ENCODE data around the gene CCHCR1. TPM values are rescaled to one million over a fixed set of nuclear protein-coding genes. Genes with fewer than 3 reads are reported as not detected.
"Not testable (repeated sequence)": the region's sequence is repeated elsewhere in the genome, so short reads cannot be mapped to it uniquely, and the experiment has no call there.

Gene CCHCR1
- total RNA-seq, 2 experiments from 2014 or later, result 40.0 to 44.5 TPM

GRCh38 chr6:31194061-31194834, 36.6 kb upstream of the CCHCR1 start:
- H3K9me3 Mint-ChIP-seq, result no peaks in the 10 kb centered on the region
- DNase-seq, result no peak
- H3K4me3 Mint-ChIP-seq, result no peak overlapping the region
- CTCF ChIA-PET, result interaction anchor here (1.1 to 6.1 kb wide), 3 partner anchors 86 to 249 kb away, joined by 3 to 117 read pairs (median 3); no protein-coding TSS in a partner anchor
- peaks cover 28% of the 10 kb centered on the region for H3K4me1 Mint-ChIP-seq (ENCODE audit: low read depth)
- no peak overlapping the region for H3K27ac Mint-ChIP-seq
- intact Hi-C loops (cut with micrococcal nuclease), result no loop called here
- H3K36me3 Mint-ChIP-seq (ENCODE audit: low read depth), result peaks cover 8% of the 10 kb centered on the region
- no peaks in the 10 kb centered on the region for H3K27me3 Mint-ChIP-seq (ENCODE audit: low read depth)

DNA sequence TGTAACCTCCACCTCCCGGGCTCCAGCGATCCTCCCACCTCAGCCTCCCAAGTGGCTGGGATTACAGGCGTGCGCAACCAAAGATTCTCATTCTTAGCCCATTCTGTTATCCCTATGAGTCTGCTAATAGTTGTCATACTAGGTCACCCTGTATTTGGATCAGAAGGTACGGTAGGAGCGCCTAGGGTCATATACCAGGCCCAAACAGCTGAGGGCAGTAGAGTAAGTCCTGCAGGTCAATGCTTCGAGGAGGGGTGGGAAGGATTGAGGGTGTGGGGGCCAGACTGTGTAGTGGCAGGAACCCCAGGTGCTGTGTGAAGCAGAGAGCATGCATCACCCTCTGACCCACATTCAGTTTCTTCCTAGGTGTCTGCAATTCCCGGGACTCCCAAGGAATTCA, 35.6 kb upstream of the CCHCR1 start:
- Mint-ChIP-seq H3K4me1 (ENCODE audit: low read depth) (peaks cover 22% of the 10 kb centered on the region), H3K27me3 (ENCODE audit: low read depth) (no peaks in the 10 kb centered on the region), H3K27ac (no peak overlapping the region), H3K9me3 (no peaks in the 10 kb centered on the region), H3K36me3 (ENCODE audit: low read depth) (peaks cover 1% of the 10 kb centered on the region), H3K4me3 (no peak overlapping the region)
- no peak for DNase-seq
- CTCF ChIA-PET, result interaction anchor here (0.6 to 6.1 kb wide), 7 partner anchors 30 to 176 kb away, joined by 3 to 117 read pairs (median 4); partner anchors contain the start of gene PSORS1C2
- intact Hi-C loops (cut with micrococcal nuclease), result no loop called here

DNA sequence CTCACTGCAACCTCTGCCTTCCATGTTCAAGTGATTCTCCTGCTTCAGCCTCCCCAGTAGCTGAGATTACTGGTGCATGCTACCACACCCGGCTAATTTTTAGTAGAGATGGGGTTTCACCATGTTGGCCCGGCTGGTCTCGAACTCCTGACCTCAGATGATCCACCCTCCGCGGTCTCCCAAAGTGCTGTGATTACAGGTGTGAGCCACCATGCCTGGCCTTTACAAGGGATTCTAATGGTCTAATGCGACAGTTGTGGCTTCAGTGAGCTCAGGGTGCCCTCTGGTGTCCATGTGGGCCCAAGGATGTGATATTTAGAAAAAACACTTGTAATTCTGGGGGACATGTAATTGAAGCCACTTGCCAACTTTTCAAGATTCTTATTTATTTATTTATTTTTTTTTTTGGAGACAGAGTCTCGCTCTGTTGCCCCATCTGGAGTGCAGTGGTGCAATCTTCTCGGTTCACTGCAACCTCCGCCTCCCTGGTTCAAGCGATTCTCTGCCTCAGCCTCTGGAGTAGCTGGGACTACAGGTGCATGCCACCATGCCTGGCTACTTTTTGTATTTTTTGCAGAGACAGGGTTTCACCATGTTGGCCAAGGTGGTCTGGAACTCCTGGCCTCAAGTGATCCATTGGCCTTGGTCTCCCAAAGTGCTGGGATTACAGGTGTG, 35.0 kb upstream of the CCHCR1 start:
- not testable (repeated sequence) for H3K9me3 Mint-ChIP-seq; H3K36me3 Mint-ChIP-seq (ENCODE audit: low read depth); H3K4me3 Mint-ChIP-seq; H3K27me3 Mint-ChIP-seq (ENCODE audit: low read depth); H3K27ac Mint-ChIP-seq
- intact Hi-C loops (cut with micrococcal nuclease), result loop anchor here (1.0 kb wide), 2 partner anchors 34 to 55 kb away; partner anchors contain the start of gene TCF19
- peak; percentile 83 for DNase-seq
- peaks cover 22% of the 10 kb centered on the region for H3K4me1 Mint-ChIP-seq (ENCODE audit: low read depth)
- CTCF ChIA-PET, result interaction anchor here (0.6 to 2.0 kb wide), 14 partner anchors 30 to 1673 kb away, joined by 3 to 15 read pairs (median 3); partner anchors contain the start of gene PSORS1C2

- H3K4me3 Mint-ChIP-seq, result no peak overlapping the region
- peaks cover 8% of the 10 kb centered on the region for H3K4me1 Mint-ChIP-seq (ENCODE audit: low read depth)
- H3K27me3 Mint-ChIP-seq (ENCODE audit: low read depth), result no peaks in the 10 kb centered on the region
- H3K36me3 Mint-ChIP-seq (ENCODE audit: low read depth), result no peaks in the 10 kb centered on the region
- no peaks in the 10 kb centered on the region for H3K9me3 Mint-ChIP-seq
- CTCF ChIA-PET, result interaction anchor here (0.6 to 1.1 kb wide), 2 partner anchors 61 to 131 kb away, joined by 3 read pairs; no protein-coding TSS in a partner anchor
- no peak for DNase-seq
- no peak overlapping the region for H3K27ac Mint-ChIP-seq
- intact Hi-C loops (cut with micrococcal nuclease), result no loop called here
These were observed 32.9 kb upstream of the CCHCR1 start for GRCh38 chr6:31190488-31190887.

GRCh38 chr6:31189223-31189622, 31.6 kb upstream of the CCHCR1 start:
- CTCF ChIA-PET, H3K27ac Mint-ChIP-seq: not testable (repeated sequence)

DNA sequence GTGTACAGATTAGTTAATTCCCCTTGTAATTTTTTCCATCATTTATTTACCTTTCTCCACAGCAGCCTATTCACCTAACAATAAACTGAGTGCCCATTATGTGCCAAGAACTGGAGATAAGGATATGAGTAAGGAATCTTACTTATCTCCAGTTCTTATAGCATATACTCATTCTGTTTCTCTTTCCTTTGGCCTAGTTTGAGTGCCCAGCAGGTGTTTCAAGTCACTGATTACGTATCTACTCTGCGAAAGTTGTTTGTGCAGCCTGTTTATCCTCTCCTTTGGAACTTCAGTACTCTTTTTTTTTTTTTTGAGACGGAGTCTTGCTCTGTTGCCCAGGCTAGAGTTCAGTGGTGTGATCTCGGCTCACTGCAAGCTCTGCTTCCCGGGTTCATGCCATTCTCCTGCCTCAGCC, 30.2 kb upstream of the CCHCR1 start:
- no peaks in the 10 kb centered on the region for H3K9me3 Mint-ChIP-seq
- H3K36me3 Mint-ChIP-seq (ENCODE audit: low read depth), result no peaks in the 10 kb centered on the region
- intact Hi-C loops (cut with micrococcal nuclease), result no loop called here
- no peak overlapping the region for H3K27ac Mint-ChIP-seq
- no peak overlapping the region for H3K4me3 Mint-ChIP-seq
- CTCF ChIA-PET, result interaction anchor here (1.0 kb wide), 1 partner anchor 9 kb away, joined by 3 read pairs; no protein-coding TSS in a partner anchor
- no peak for DNase-seq
- H3K27me3 Mint-ChIP-seq (ENCODE audit: low read depth), result no peaks in the 10 kb centered on the region
- H3K4me1 Mint-ChIP-seq (ENCODE audit: low read depth), result no peaks in the 10 kb centered on the region

More at GRCh38 chr6:31189223-31189622, 31.6 kb upstream of the CCHCR1 start:
- H3K4me3 Mint-ChIP-seq; H3K27me3 Mint-ChIP-seq (ENCODE audit: low read depth); DNase-seq; intact Hi-C loops (cut with micrococcal nuclease); H3K36me3 Mint-ChIP-seq (ENCODE audit: low read depth); H3K9me3 Mint-ChIP-seq; H3K4me1 Mint-ChIP-seq (ENCODE audit: low read depth): not testable (repeated sequence)

GRCh38 chr6:31186052-31186734, 28.6 kb upstream of the CCHCR1 start:
- no peak for DNase-seq
- CTCF ChIA-PET, result no interaction called here
- H3K27me3 Mint-ChIP-seq (ENCODE audit: low read depth), result no peaks in the 10 kb centered on the region
- intact Hi-C loops (cut with micrococcal nuclease), result no loop called here
- H3K27ac Mint-ChIP-seq, result no peak overlapping the region
- H3K4me1 Mint-ChIP-seq (ENCODE audit: low read depth), result no peaks in the 10 kb centered on the region
- no peaks in the 10 kb centered on the region for H3K36me3 Mint-ChIP-seq (ENCODE audit: low read depth)
- no peak overlapping the region for H3K4me3 Mint-ChIP-seq
- no peaks in the 10 kb centered on the region for H3K9me3 Mint-ChIP-seq

DNA sequence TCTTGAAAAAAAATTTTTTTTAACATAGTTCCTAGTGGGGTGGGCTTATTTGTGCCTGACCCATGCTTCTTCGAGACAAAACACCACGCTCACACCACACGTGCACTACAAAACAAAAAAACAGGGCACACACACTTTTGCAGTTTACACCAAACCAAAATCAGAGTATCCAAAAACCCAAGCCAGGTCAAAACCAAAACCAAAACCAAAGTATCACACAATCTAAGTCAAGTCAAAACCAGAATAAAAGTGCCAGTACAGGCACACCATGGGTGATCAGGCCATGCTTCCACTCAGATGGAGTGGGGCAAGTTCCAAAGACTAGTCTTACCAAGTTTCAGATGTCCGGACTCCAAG, 28.1 kb upstream of the CCHCR1 start:
- H3K9me3 Mint-ChIP-seq; intact Hi-C loops (cut with micrococcal nuclease); H3K27me3 Mint-ChIP-seq (ENCODE audit: low read depth); H3K4me3 Mint-ChIP-seq; DNase-seq; CTCF ChIA-PET; H3K36me3 Mint-ChIP-seq (ENCODE audit: low read depth); H3K4me1 Mint-ChIP-seq (ENCODE audit: low read depth): not testable (repeated sequence)
- peak overlapping the region; percentile 16 for H3K27ac Mint-ChIP-seq

GRCh38 chr6:31183859-31184258, 26.3 kb upstream of the CCHCR1 start:
- CTCF ChIA-PET, result interaction anchor here (0.7 to 1.7 kb wide), 2 partner anchors 55 to 191 kb away, joined by 3 to 5 read pairs; no protein-coding TSS in a partner anchor
- DNase-seq; H3K9me3 Mint-ChIP-seq; intact Hi-C loops (cut with micrococcal nuclease); H3K27ac Mint-ChIP-seq; H3K4me1 Mint-ChIP-seq (ENCODE audit: low read depth); H3K4me3 Mint-ChIP-seq; H3K27me3 Mint-ChIP-seq (ENCODE audit: low read depth); H3K36me3 Mint-ChIP-seq (ENCODE audit: low read depth): not testable (repeated sequence)

- intact Hi-C loops (cut with micrococcal nuclease), result not testable (repeated sequence)
- CTCF ChIA-PET, result interaction anchor here (0.7 to 1.7 kb wide), 3 partner anchors 55 to 192 kb away, joined by 3 to 5 read pairs (median 4); no protein-coding TSS in a partner anchor
These were observed 25.7 kb upstream of the CCHCR1 start for GRCh38 chr6:31183287-31183686.

DNA sequence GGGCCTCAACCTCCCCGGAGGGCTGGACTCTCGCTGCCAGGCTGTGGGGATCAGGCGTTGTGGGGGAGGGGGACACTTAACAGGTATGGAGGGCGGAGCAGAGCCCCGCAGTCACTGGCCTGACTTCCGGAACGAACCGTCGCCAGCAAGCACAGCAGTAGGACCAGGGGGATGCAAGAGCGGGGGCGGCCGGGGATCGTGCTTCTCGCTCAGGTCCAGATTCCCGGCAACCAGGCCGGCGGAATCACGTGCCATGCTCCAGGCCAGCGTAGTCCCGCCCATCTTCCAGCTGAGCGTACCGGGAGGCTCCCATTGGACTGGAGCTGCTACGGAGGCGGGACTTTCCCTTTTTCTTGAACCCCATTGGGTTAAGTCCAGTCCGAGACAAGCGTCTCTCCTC, 22.9 kb upstream of the CCHCR1 start:
- peak overlapping the region; percentile 79 for H3K4me3 Mint-ChIP-seq
- CTCF ChIA-PET, result no interaction called here

More at GRCh38 chr6:31183287-31183686, 25.7 kb upstream of the CCHCR1 start:
- H3K27me3 Mint-ChIP-seq (ENCODE audit: low read depth); DNase-seq; H3K36me3 Mint-ChIP-seq (ENCODE audit: low read depth); H3K4me3 Mint-ChIP-seq; H3K27ac Mint-ChIP-seq; H3K9me3 Mint-ChIP-seq: not testable (repeated sequence)
- H3K4me1 Mint-ChIP-seq (ENCODE audit: low read depth), result peaks cover 12% of the 10 kb centered on the region

GRCh38 chr6:31179896-31180295, 22.3 kb upstream of the CCHCR1 start:
- Mint-ChIP-seq H3K9me3 (no peaks in the 10 kb centered on the region), H3K4me1 (ENCODE audit: low read depth) (peaks cover 12% of the 10 kb centered on the region), H3K36me3 (ENCODE audit: low read depth) (no peaks in the 10 kb centered on the region), H3K27ac (no peak overlapping the region), H3K4me3 (peak overlapping the region; percentile 79), H3K27me3 (ENCODE audit: low read depth) (no peaks in the 10 kb centered on the region)
- CTCF ChIA-PET, result no interaction called here
- DNase-seq, result no peak
- intact Hi-C loops (cut with micrococcal nuclease), result loop anchor here (2.0 kb wide), 1 partner anchor 21 kb away; the partner anchor contains the start of gene TCF19

More for the DNA sequence above, 22.9 kb upstream of the CCHCR1 start:
- Mint-ChIP-seq H3K36me3 (ENCODE audit: low read depth) (no peaks in the 10 kb centered on the region), H3K4me1 (ENCODE audit: low read depth) (peaks cover 12% of the 10 kb centered on the region), H3K9me3 (no peaks in the 10 kb centered on the region), H3K27ac (peak overlapping the region; percentile 63), H3K27me3 (ENCODE audit: low read depth) (no peaks in the 10 kb centered on the region)
- peak; percentile 79 for DNase-seq
- intact Hi-C loops (cut with micrococcal nuclease), result loop anchor here (2.0 kb wide), 1 partner anchor 22 kb away; the partner anchor contains the start of gene TCF19
